Stomach smooth muscle (tissue), 2 donors: ENCODE measurements around the gene CDR2L.
A peak's percentile ranks its signal among the peaks of the same experiment; 100 is the strongest.
"Not testable (repeated sequence)": the region's sequence is repeated elsewhere in the genome, so short reads cannot be mapped to it uniquely, and the experiment has no call there.

ENCODE experiments used
- H3K27ac ChIP-seq: one replicate; pipeline ENCODE4 v1.7.0; 2013; ENCODE audit warnings: mild to moderate bottlenecking, low read length, inconsistent platforms
- H3K27me3 ChIP-seq, 2 donors: one replicate each; pipeline ENCODE4 v1.7.0; 2013; ENCODE audit warnings: low read length in 2 of 2; ENCODE audit not compliant: insufficient read depth in 2 of 2, control insufficient read depth in 1 of 2
- H3K36me3 ChIP-seq, 2 donors: one replicate each; pipeline ENCODE4 v1.7.0; 2013; ENCODE audit warnings: low read length in 2 of 2; ENCODE audit not compliant: control insufficient read depth in 2 of 2, insufficient read depth in 2 of 2
- H3K4me1 ChIP-seq: one replicate; pipeline ENCODE4 v1.7.0; 2013; ENCODE audit warnings: low read length; ENCODE audit not compliant: control insufficient read depth, insufficient read depth
- H3K4me3 ChIP-seq, 2 donors: one replicate each; pipeline ENCODE4 v1.7.0; 2013; ENCODE audit warnings: low read length in 2 of 2
- H3K9ac ChIP-seq, 2 donors: one replicate each; pipeline ENCODE4 v1.7.0; 2013; ENCODE audit warnings: low read length in 2 of 2, mild to moderate bottlenecking in 1 of 2
- H3K9me3 ChIP-seq, 2 donors: one replicate each; pipeline ENCODE4 v1.7.0; 2013; ENCODE audit warnings: low read length in 2 of 2; ENCODE audit not compliant: control insufficient read depth in 2 of 2
- donor health status: healthy.
- donor health status: Pancreatic carcinoma.

CDR2L gene

DNA sequence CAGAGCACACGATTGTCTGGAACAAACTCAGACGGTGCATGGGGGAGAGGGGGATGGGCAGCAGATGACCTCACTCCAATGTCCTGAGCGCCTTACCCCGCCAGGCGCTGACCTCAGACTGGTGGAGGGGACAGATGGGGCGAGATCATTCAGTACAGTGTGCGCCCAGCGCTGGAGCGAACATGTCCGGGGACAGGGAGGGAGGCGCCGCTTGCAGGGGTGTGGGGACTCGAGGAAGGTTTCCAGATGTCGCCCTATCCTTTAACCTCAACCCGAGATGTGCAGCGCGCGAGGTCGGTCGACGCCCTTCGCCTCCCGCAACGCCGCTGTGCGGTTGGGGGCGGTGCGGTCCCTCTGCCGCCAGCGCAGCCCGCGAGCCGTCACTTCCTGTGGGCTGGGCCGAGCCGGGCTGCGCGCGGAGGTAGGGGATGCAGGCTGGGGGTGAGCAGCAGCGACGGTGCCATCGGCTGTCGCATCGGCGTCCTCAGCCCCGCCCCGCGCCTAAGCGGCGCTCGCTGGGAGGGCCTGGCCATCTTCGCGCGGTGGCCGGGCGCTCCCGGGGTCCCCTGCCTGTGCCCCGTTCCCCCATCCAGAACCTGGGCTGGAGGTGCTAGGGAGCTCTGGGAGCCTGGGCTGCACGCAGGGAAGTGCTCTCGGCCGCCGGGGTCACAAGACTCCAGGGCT is 5.3 kb upstream of the CDR2L start:
- H3K4me3 ChIP-seq, result peak overlapping the region; percentile 86 to 89
- no peaks in the 10 kb centered on the region for H3K36me3 ChIP-seq
- H3K9ac ChIP-seq, result peak overlapping the region; percentile 77 to 88
- no peaks in the 10 kb centered on the region for H3K27me3 ChIP-seq
- peak overlapping the region; percentile 90 for H3K27ac ChIP-seq
- H3K4me1 ChIP-seq, result peaks cover 20% of the 10 kb centered on the region
- H3K9me3 ChIP-seq, result no peaks in the 10 kb centered on the region

DNA sequence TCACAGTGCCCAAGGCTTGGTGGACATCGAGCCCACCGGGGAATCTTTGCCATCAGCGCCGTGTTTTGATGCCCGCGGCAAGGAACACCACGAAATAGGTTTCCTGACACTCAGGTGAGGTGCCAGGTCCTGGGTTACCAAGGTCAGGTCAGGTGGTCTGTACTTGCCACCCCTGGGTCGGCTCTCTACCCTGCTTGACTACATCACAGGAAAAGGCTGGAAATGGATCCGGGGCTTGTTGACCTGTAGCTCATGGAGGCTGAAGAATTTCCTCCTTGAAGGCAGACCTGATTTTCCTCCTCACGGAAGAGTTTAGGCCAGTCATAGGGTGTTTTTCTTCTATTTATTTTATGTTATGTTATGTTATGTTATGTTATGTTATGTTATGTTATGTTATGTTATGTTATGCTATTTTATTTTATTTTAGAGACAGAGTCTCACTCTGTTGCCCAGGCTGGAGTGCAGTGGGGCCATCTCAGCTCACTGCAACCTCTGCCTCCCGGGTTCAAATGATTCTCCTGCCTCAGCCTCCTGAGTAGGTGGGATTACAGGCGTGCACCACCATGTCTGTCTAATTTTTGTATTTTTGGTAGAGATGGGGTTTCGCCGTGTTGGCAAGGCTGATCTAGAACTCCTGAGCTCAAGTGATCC is 4.6 kb upstream of the CDR2L start:
- peaks cover 22% of the 10 kb centered on the region for H3K4me1 ChIP-seq
- H3K36me3 ChIP-seq, result not testable (repeated sequence)
- peak overlapping the region; percentile 86 to 89 for H3K4me3 ChIP-seq

DNA sequence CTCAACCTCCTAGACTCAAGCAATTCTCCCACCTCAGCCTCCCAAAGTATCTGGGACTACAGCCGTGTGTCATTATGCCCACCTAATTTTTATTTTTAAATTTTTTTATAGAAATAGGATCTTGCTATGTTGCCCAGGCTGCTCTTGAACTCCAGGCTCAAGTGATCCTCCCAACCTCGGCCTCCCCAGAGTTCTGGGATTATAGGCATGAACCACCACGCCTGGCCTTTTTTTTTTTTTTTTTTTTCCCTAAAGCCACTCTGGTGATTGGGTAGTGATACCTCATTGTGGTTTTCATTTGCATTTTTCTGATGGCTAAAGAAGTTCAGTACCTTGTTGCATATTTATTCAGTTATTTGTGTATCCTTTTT is 1.2 kb upstream of the CDR2L start:
- H3K9ac ChIP-seq, result no peak overlapping the region
- no peak overlapping the region for H3K4me3 ChIP-seq
- H3K27me3 ChIP-seq, result no peaks in the 10 kb centered on the region
- no peak overlapping the region for H3K27ac ChIP-seq
- H3K9me3 ChIP-seq, result no peaks in the 10 kb centered on the region
- H3K4me1 ChIP-seq, result peaks cover 45% of the 10 kb centered on the region
- H3K36me3 ChIP-seq, result no peaks in the 10 kb centered on the region

More for the DNA sequence above, 4.6 kb upstream of the CDR2L start:
- not testable (repeated sequence) for H3K9me3 ChIP-seq, H3K27me3 ChIP-seq
- H3K27ac ChIP-seq, result peak overlapping the region; percentile 90
- H3K9ac ChIP-seq, result peak overlapping the region; percentile 77 to 88

DNA sequence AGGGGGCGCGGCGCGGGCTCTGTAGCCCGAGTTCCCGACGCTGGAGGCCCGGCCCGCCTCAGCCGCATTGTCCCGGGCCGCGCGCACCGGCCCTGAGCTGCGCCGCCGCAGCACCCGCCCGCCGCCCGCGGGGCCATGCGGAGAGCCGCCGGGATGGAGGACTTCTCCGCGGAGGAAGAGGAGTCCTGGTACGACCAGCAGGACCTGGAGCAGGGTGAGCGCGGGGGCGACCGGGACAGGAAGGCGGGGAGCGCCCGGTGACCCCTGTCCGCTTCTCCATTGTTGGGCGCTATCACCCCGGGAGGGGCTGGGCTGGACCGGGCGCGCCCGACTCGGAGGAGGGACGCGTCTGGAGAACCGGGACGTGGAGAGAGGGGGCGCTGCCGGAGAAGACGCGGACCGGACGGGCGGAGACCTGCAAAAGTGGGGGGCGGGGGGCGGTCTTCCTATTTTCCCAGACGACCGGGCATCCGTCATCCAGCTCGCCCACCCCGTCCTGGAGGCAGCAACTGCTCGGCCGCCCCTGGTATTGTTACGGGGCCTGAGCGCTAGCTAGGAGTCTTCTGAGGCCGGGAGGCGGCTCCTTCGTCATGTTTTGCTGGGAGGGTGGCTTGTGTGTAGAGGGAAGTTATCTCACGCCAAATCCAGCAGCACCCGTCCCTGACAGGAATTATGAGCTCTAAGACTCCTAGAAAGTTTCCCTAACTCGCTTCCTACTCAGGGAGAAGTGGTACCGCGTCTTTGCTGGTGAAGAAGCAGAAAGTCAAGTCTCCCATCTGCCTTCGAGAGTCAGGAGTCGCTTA is 678 bp downstream of the CDR2L start:
- Histone ChIP-seq H3K9me3 (no peaks in the 10 kb centered on the region), H3K9ac (peak overlapping the region; percentile 94 to 97), H3K27me3 (no peaks in the 10 kb centered on the region), H3K4me3 (peak overlapping the region; percentile 89 to 95), H3K27ac (peak overlapping the region; percentile 99), H3K4me1 (peaks cover 41% of the 10 kb centered on the region), H3K36me3 (no peaks in the 10 kb centered on the region)

DNA sequence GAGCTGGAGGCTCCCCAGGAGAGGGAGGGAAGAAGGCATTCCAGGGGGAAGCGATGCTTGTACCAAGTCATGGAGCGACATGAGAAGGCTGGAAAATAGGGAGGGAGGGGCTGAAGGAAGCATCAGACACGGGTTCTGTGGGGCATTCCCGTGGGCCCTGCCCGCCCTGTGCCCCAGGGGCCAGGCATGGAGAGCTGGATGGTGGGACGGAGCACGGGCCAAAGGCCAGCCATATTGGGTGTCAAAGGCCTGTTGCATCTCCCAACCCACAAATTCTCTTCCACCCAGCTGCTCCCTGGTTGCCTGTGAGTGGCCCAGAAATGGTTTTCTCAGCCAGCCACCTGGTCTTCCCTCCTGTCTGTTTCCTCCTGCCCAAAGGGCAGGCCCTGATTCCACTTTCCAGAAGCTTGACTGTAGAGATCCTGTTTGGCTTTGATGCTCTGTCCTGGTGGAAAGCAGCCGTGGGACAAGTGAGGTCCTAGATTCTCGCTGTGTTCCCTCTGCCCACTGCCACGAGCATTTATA is 3.2 kb downstream of the CDR2L start:
- H3K9ac ChIP-seq, result no peak overlapping the region
- peak overlapping the region in 1 of 2 donors; percentile 15 for H3K4me3 ChIP-seq
- H3K4me1 ChIP-seq, result peaks cover 41% of the 10 kb centered on the region

DNA sequence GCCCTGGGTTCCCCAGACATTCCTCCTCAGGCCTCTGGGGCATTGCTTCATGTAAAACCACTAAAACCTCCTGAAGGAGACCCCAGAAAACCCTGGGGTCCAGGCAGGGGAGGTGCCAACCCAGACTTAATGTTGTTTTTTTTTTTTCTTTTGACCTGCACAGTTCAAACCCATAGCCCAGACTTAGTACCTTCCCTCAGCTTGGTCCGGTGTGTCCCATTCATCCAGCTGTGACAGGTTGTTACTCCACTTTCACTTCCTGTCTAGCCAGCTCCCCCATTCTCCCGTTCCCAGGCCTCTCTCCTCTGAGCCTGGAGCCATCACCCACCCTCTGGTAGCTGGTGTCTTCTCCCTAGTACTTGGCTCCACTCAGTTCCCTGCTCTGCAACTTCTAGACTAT is 4.8 kb downstream of the CDR2L start:
- Histone ChIP-seq H3K36me3 (no peaks in the 10 kb centered on the region), H3K4me3 (no peak overlapping the region), H3K9me3 (no peaks in the 10 kb centered on the region), H3K27ac (peak overlapping the region; percentile 60), H3K4me1 (peaks cover 36% of the 10 kb centered on the region), H3K27me3 (no peaks in the 10 kb centered on the region), H3K9ac (peak overlapping the region in 1 of 2 donors; percentile 6)

More for the DNA sequence above, 3.2 kb downstream of the CDR2L start:
- H3K27me3 ChIP-seq, result no peaks in the 10 kb centered on the region
- H3K27ac ChIP-seq, result peak overlapping the region; percentile 53
- no peaks in the 10 kb centered on the region for H3K36me3 ChIP-seq
- no peaks in the 10 kb centered on the region for H3K9me3 ChIP-seq

DNA sequence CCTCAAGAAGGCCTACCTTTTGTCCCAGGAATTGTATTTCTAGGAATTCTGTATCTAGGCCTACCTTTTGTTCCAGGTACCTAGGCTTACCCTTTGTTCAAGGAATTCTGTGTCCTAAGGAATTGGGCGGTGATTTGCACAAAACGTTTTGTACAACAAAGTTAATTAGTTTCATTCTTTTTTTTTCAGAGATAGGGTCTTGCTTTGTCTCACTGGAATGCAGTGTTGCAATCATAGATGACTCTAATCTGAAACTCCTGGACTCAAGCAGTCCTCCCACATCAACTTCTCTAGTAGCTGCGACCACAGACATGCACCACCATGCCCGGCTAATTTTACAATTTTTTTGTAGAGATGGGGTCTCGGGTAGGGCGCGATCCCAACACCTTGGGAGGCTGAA is 7.0 kb downstream of the CDR2L start:
- Histone ChIP-seq H3K4me1 (peaks cover 23% of the 10 kb centered on the region), H3K4me3 (no peak overlapping the region), H3K27me3 (no peaks in the 10 kb centered on the region), H3K9me3 (no peaks in the 10 kb centered on the region), H3K36me3 (peaks cover 3% of the 10 kb centered on the region in 2 donors), H3K9ac (no peak overlapping the region), H3K27ac (no peak overlapping the region)

DNA sequence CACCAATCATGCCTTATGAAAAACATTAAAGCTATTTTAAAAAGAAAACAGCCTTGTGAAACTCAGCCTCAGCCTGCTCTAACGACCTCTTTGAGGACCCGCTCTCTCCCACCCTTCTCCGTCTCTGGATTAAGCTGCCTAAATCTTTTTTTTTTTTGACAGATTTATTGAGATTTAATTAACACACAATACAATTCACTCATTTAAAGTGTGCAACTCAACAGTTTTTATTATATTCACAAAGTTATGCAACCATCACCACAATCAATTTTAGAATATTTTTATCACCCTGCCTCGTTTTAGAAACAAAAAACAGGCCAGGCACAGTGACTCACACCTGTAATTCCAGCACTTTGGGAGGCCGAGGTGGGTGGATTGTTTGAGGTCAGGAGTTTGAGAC is 8.4 kb downstream of the CDR2L start:
- peaks cover 5 to 6% of the 10 kb centered on the region in 2 donors for H3K36me3 ChIP-seq
- H3K9ac ChIP-seq, result no peak overlapping the region
- H3K4me1 ChIP-seq, result peaks cover 12% of the 10 kb centered on the region
- no peaks in the 10 kb centered on the region for H3K27me3 ChIP-seq
- H3K9me3 ChIP-seq, result no peaks in the 10 kb centered on the region
- H3K4me3 ChIP-seq, result no peak overlapping the region
- no peak overlapping the region for H3K27ac ChIP-seq

DNA sequence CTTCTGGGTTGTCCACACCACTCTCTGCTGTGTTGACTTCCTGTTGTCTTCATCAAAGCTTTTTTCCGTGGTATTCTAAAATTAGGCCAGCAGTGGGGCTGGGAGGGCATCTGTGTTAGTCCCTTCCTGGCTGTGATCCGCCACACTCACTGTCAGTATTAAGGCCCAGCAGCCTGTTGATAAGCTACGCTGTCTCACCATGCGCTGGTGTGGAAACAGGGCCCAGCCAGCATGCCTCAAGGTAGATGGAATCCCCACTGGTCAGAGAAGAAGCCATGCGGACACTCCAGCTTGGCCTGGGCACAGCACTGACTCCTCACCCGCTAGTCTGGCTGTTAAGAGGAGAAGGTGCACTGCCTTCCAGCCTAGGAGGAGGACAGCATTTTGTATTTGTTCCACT is 11.4 kb downstream of the CDR2L start:
- Histone ChIP-seq H3K4me1 (no peaks in the 10 kb centered on the region), H3K4me3 (no peak overlapping the region), H3K27ac (no peak overlapping the region), H3K27me3 (no peaks in the 10 kb centered on the region), H3K9ac (no peak overlapping the region), H3K36me3 (peaks cover 27% of the 10 kb centered on the region in 2 donors), H3K9me3 (no peaks in the 10 kb centered on the region)

DNA sequence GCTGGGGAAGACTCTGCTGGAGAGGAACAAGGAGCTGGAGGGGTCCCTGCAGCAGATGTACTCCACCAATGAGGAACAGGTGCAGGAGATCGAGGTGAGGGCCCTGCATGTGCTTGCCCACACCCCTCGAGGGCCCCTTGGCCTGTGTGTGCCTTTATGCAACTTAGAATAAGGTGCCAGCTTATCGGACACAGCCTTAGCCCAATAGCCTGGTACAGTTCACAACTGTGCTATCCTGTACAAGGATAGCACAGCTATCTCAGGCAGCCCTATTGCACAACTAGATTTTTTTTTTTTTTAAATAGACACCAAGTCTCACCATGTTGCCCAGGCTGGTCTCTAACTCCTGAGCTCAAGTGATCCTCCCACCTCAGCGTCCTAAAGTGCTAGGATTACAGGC is 12.1 kb downstream of the CDR2L start:
- H3K27ac ChIP-seq, result no peak overlapping the region
- H3K27me3 ChIP-seq, result no peaks in the 10 kb centered on the region
- peaks cover 30 to 33% of the 10 kb centered on the region in 2 donors for H3K36me3 ChIP-seq
- H3K9ac ChIP-seq, result no peak overlapping the region
- H3K9me3 ChIP-seq, result no peaks in the 10 kb centered on the region
- H3K4me3 ChIP-seq, result no peak overlapping the region
- peaks cover 2% of the 10 kb centered on the region for H3K4me1 ChIP-seq
